ENCODE measurements around the gene PHLDA1. TPM values are rescaled to one million over a fixed set of nuclear protein-coding genes. Genes with fewer than 3 reads are reported as not detected.
A peak's percentile ranks its signal among the peaks of the same experiment; 100 is the strongest.

The PHLDA1 gene
- total and polyA plus RNA-seq, 2 of the 13 experiments (the other 11 are each of a cell fraction or from before 2014, with no cell fraction given) = 33.8 to 41.0 TPM

GRCh38 chr12:76035045-76035444 lies 3.5 kb upstream of the PHLDA1 start (continued):
- TF ChIP-seq POLR2G (IDR thresholded peaks at IDR 0.05; ENCODE audit: low read depth, low read length) (peak; percentile 61; the same call in 1 of the 2 replicates), SALL2 (CRISPR knock-in tag; IDR thresholded peaks at IDR 0.05) (no peak), ZNF547 (CRISPR knock-in tag; IDR thresholded peaks at IDR 0.05) (no peak), ATF7 (IDR thresholded peaks at IDR 0.05) (peak; percentile 85), ATF7 (CRISPR knock-in tag; IDR thresholded peaks at IDR 0.05) (no peak), ATF6 (CRISPR knock-in tag; conservative IDR thresholded peaks at IDR 0.05) (no peak), HNF4A (CRISPR knock-in tag; IDR thresholded peaks at IDR 0.05) (no peak), ZNF260 (CRISPR knock-in tag; IDR thresholded peaks at IDR 0.05; ENCODE audit: borderline replicate concordance, low read depth) (no peak), ZFP37 (CRISPR knock-in tag; IDR thresholded peaks at IDR 0.05; ENCODE audit: borderline replicate concordance) (no peak), ZNF816 (CRISPR knock-in tag; IDR thresholded peaks at IDR 0.05; ENCODE audit: borderline replicate concordance) (no peak), NCOR1 (IDR thresholded peaks at IDR 0.05; ENCODE audit: borderline replicate concordance, low read length) (no peak), NR1H2 (CRISPR knock-in tag; IDR thresholded peaks at IDR 0.05; ENCODE audit: borderline replicate concordance, low read depth) (no peak), AGO2 (optimal IDR thresholded peaks at IDR 0.05; ENCODE audit: low read depth, low read length) (peak; percentile 41), SRSF4 (IDR thresholded peaks at IDR 0.05; ENCODE audit: low read depth, low read length, poor library complexity, severe bottlenecking) (no peak)
